Epidermal melanocyte (primary cell): ENCODE measurements around the gene SEPTIN11.

ENCODE experiments used
- DNase-seq: peaks from one replicate; pipeline ENCODE4 v3.0.0; 2011; ENCODE audit warnings: low spot score; ENCODE audit not compliant: insufficient read length

The SEPTIN11 gene

GRCh38 chr4:76979236-76979635 lies 29.7 kb downstream of the SEPTIN11 start:
- DNase-seq: no peak

GRCh38 chr4:76980261-76980660 lies 30.7 kb downstream of the SEPTIN11 start:
- DNase-seq: no peak

- no peak for DNase-seq
Observed at GRCh38 chr4:76981644-76982043, 32.1 kb downstream of the SEPTIN11 start.

DNA sequence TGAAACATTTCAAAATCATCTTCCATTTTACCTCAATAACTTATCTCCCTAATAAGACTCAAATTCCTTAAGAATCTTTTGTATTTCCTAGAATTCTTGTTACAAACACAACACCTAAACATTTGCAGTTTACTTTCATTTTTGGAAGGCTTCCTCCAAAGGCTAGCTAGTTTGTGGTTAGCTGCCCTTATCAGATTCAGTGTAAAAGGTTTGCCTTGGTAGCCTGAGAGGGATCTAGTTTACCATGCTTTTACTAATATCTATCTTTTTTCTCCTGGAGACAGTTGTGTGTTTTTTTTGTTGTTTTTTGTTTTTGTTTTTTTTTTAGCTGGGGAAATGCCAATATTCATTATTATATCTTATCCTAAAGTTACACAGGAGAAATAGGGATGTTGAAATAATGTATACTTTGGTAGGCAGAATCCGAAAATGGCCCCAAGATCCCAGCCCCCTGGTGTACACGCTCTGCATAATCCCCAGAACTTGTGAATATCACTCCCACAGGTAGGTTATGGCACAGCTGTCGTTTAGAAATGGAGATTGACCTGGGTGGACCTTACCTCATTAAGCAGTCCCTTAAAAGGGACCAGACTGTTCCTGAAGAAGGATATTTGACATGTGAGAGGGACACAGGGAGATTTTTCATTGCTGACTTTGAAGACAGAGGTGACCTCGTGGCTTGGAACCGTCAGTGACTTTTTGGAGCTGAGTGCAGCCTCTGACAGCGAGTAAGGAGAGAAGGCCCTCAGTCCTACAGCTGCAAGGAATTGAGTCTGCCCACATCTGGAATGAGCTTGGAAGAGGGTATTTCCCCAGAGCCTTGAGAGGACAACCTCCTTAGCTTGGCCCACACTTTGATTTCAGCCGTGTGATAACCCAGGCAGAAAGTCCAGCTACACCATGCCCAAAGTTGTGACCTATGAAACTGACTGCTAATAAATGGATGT lies 33.4 kb downstream of the SEPTIN11 start:
- no peak for DNase-seq

GRCh38 chr4:76984127-76984526 lies 34.6 kb downstream of the SEPTIN11 start:
- no peak for DNase-seq

DNA sequence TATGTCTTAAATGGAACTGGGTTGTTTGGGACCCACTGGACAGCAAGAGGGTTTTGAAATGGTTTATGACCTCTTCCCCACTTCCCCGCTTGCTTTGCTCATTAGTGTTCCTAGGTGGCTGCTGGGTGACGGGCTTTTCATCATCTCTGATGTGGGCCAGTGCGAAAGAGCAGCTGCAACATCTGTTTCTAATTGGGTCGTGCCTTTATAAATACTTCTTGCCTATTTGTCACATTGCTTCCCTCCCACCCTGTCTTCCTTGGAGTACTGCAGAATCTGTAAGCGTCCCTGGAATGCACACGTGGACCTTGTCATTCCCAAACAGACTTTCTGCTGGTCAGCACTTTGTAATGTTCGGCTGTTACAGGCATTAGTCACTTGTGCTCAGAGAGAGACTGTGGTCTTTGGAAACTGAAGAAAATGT lies 35.2 kb downstream of the SEPTIN11 start:
- DNase-seq: peak; percentile 67

DNA sequence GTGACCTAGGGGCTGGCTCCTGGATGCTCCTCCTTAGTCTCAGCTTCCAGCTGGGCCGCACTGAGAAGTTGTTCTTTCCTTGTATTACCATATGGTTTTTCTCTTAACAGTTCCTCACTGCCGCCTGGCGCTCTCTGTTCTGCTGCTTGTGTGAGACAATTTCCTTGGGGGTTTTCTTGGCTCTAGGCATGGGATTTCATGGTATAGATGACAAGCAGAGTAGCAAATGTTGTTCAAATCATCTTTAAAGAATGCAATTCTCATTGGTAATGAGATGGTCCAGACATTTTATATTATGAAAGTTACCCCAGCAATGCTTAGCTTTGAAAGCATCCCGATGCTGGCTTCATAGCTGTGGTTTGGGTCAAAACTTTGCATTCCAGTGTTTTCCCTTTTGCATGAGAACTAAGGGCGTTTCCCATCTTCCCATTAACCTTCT lies 37.6 kb downstream of the SEPTIN11 start:
- DNase-seq: no peak

DNA sequence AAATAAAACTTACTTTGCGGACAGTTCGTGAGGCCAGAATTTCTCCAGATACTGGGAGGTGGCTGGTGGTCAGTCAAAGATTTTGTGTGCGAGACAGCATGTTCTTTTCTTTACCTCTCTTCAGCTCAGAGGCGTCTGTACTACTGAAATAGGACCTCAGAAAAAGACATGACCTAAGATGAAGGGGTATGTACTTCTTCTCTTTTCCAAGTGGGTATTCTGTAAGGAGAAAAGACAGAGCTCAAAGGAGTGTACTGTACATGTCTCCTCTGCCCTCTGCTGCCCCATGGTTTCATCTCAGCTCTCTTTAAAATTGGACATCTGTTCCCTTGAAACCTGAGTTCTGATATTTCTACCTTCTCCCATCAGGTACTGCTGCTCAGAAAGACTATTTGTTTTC lies 38.1 kb downstream of the SEPTIN11 start:
- no peak for DNase-seq

GRCh38 chr4:76989391-76990061 lies 40.0 kb downstream of the SEPTIN11 start:
- DNase-seq: no peak

DNA sequence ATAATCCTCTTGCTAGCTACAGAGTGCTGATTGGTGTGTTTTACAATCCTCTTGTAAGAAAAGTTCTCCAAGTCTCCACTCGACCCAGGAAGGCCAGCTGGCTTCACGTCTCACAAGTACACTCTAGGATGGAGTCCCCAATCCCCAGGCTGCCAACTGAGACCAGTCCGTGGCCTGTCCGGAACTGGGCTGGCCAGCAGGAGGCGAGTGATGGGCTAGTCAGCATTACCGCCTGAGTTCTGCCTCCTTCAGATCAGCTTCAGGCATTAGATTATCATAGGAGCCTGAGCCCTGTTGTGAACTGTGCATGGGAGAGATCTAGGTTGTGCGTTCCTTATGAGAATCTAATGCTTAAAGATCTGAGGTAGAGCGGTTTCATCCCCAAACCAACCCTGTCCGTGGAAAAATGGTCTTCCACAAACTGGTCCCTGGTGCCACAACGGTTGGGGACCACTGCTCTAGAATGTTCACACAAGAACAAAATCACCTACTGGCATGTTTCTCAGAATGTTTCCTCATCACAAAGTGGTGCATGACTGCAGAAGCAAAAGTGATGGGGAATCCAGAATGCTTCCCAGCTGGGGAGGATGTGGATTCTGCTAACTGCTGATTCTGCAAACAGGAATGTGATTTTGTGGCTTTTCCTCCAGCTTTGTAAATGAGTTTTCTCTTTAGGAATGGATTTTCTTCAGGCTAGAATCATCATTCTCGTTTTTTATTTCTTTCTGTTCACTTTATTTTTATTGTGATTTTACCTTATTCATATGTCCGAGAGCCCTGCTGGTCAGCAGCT lies 40.9 kb downstream of the SEPTIN11 start:
- DNase-seq: no peak

GRCh38 chr4:76991161-76991660 lies 41.7 kb downstream of the SEPTIN11 start:
- no peak for DNase-seq

GRCh38 chr4:76993787-76994641 lies 44.5 kb downstream of the SEPTIN11 start:
- DNase-seq: no peak

DNA sequence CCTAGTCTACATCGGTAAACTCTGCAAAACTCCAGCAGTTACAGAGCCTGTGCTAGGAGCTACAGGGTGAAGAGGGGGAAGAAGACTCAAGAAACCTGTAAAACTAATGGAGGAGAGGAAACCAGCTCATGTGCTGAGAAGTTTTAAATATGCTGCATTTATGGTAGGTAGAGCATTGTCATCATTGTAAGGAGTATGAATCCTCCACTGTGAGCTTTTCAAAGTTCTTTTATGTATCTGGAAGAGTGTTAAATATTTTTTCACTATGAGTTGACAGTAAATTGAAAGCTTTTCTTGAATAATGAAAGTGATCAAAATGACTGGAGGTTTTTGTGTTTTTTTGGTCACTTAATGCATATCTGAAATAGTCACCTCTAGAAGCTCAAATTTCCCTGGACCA lies 46.2 kb downstream of the SEPTIN11 start:
- no peak for DNase-seq

- DNase-seq: no peak
Observed at GRCh38 chr4:76996445-76996844, 46.9 kb downstream of the SEPTIN11 start.

DNA sequence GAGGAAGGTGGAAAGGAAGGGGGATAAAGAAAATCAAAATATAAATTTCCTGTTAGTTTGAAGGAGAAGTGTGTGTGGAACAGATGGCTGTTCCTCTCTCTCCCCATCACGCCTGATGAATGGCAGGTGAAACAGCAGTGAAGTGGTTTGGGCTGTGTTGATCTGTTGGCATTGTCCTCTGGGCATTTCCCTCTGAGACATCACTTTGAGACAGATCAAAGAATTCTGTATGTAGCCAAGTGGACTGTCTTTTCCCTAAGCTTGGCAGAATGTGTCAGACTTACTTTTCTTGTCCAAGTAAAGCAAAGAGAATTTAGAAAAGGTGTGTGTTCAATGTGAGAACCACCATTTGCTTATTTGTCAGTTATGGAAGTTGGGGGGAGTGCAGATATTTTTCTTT lies 47.5 kb downstream of the SEPTIN11 start:
- DNase-seq: no peak

GRCh38 chr4:76997532-76997931 lies 48.0 kb downstream of the SEPTIN11 start:
- no peak for DNase-seq

DNA sequence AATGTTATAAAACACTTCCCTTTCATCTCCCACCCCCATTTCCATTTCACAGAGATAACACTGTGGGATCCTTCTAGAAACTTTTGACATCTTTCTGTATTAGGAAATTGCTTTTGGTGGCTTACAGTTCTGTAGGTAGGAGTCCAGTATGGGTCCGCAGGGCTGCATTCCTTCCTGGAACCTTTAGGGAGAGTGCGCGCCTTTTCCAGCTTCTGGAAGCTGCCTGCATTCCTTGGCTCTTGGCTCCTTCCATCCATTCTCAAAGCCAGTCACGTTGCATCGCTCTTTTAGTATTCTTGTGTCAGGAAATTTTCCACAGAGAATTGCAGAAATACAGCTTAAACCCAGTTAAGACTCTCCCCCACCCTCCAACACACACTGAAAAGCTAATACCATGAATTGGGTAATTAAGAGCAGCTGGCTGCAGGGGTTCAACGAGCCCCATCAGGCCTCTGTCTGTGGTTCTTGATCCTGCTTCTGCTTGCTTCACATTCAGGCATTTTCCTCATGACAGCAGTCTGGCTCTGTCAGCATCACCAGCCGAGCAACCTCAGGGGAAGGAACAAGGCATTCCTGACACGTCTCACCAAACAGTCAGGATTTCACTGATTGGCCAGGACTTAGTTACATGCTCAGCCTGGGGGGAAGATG lies 48.8 kb downstream of the SEPTIN11 start:
- no peak for DNase-seq
